ENCODE results near the gene ACP3. TPM values are rescaled to one million over a fixed set of nuclear protein-coding genes. Genes with fewer than 3 reads are reported as not detected.
"Not testable (repeated sequence)": the region's sequence is repeated elsewhere in the genome, so short reads cannot be mapped to it uniquely, and the experiment has no call there.

The ACP3 gene
- total and polyA plus RNA-seq, 2 donors = 2.5 to 2.8 TPM

DNA sequence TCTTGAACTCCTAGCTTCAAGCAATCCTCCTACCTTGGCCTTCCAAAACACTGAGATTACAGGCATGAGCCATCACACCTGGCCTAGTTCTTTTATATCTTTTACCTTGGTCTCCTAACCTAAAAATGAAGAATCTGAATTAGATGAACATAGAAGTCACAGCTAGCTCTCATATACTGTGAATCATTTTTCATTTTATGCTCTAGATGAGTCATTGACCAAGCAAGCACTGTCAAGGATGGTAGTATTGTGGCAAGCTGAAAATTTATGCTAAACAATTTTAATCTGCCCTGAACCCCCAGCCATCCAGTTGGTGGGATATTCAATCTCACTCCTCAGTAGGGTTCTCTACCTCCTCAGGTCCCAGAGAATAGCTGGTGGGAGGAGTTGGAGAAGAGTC, 51.8 kb downstream of the ACP3 start:
- Histone ChIP-seq H3K27me3 (ENCODE audit: control insufficient read depth in 2 of 2, insufficient read depth in 1 of 2, low read length in 1 of 2) (no peaks in the 10 kb centered on the region), H3K4me3 (ENCODE audit: low read length in 2 of 2) (no peak overlapping the region), H3K4me1 (ENCODE audit: control insufficient read depth in 2 of 2, insufficient read depth in 2 of 2, low read length in 2 of 2) (no peaks in the 10 kb centered on the region), H3K27ac (ENCODE audit: low read depth in 1 of 2, low read length in 1 of 2) (no peak overlapping the region), H3K36me3 (ENCODE audit: control insufficient read depth in 2 of 2, insufficient read depth in 2 of 2, low read length in 1 of 2) (no peaks in the 10 kb centered on the region), H3K9me3 (ENCODE audit: control insufficient read depth in 2 of 2, insufficient read depth in 1 of 2, low read length in 1 of 2) (no peaks in the 10 kb centered on the region)
- no peak for DNase-seq (ENCODE audit: low read depth in 6 of 9, low spot score in 9 of 9)

DNA sequence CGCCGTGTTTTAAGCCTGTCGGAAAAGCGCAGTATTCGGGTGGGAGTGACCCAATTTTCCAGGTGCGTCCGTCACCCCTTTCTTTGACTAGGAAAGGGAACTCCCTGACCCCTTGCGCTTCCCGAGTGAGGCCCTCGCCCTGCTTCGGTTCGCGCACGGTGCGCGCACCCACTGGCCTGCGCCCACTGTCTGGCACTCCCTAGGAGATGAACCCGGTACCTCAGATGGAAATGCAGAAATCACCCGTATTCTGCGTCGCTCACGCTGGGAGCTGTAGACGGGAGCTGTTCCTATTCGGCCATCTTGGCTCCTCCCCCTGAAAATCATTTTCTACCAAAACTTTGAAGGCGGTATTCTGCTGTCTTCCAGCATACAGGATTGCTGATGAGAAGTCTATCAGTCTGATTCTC, 59.7 kb downstream of the ACP3 start:
- 93% methylated on average over 25 of the region's 25 CpGs for WGBS
- not testable (repeated sequence) for H3K36me3 ChIP-seq (ENCODE audit: control insufficient read depth in 2 of 2, insufficient read depth in 2 of 2, low read length in 1 of 2); H3K27me3 ChIP-seq (ENCODE audit: control insufficient read depth in 2 of 2, insufficient read depth in 1 of 2, low read length in 1 of 2); H3K27ac ChIP-seq (ENCODE audit: low read depth in 1 of 2, low read length in 1 of 2); H3K4me3 ChIP-seq (ENCODE audit: low read length in 2 of 2); DNase-seq (ENCODE audit: low read depth in 6 of 9, low spot score in 9 of 9); H3K9me3 ChIP-seq (ENCODE audit: control insufficient read depth in 2 of 2, insufficient read depth in 1 of 2, low read length in 1 of 2); H3K4me1 ChIP-seq (ENCODE audit: control insufficient read depth in 2 of 2, insufficient read depth in 2 of 2, low read length in 2 of 2)

- Histone ChIP-seq H3K4me1 (ENCODE audit: control insufficient read depth in 2 of 2, insufficient read depth in 2 of 2, low read length in 2 of 2) (no peaks in the 10 kb centered on the region), H3K27ac (ENCODE audit: low read depth in 1 of 2, low read length in 1 of 2) (no peak overlapping the region), H3K27me3 (ENCODE audit: control insufficient read depth in 2 of 2, insufficient read depth in 1 of 2, low read length in 1 of 2) (no peaks in the 10 kb centered on the region), H3K4me3 (ENCODE audit: low read length in 2 of 2) (no peak overlapping the region), H3K9me3 (ENCODE audit: control insufficient read depth in 2 of 2, insufficient read depth in 1 of 2, low read length in 1 of 2) (peaks cover 0 to 7% of the 10 kb centered on the region in 2 donors), H3K36me3 (ENCODE audit: control insufficient read depth in 2 of 2, insufficient read depth in 2 of 2, low read length in 1 of 2) (no peaks in the 10 kb centered on the region)
- 86% methylated on average over 2 of the region's 2 CpGs for WGBS
- no peak for DNase-seq (ENCODE audit: low read depth in 6 of 9, low spot score in 9 of 9)
Observed at GRCh38 chr3:132378048-132378762, 61.0 kb downstream of the ACP3 start.

DNA sequence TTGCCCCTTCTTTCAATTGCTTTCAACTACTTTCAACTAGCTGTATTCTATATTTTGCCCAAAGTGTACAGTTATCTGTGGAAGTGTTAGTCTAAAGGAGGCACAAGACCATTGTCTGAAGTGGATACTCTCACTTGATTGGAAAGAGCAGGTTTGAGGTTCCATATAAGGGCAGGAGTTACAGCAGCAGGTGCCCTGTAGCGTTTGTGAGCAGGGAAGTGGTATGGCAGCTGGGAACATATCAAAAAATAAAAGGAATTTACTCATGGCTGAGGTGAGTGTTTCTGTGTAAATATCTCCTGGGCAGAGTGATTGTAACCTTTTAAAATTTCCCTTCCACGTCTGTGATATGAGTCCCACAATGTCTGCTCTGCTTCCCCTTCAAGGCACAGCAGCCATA, 61.6 kb downstream of the ACP3 start:
- Histone ChIP-seq H3K36me3 (ENCODE audit: control insufficient read depth in 2 of 2, insufficient read depth in 2 of 2, low read length in 1 of 2) (no peaks in the 10 kb centered on the region), H3K27me3 (ENCODE audit: control insufficient read depth in 2 of 2, insufficient read depth in 1 of 2, low read length in 1 of 2) (no peaks in the 10 kb centered on the region), H3K9me3 (ENCODE audit: control insufficient read depth in 2 of 2, insufficient read depth in 1 of 2, low read length in 1 of 2) (peaks cover 0 to 12% of the 10 kb centered on the region in 2 donors), H3K27ac (ENCODE audit: low read depth in 1 of 2, low read length in 1 of 2) (no peak overlapping the region), H3K4me3 (ENCODE audit: low read length in 2 of 2) (no peak overlapping the region), H3K4me1 (ENCODE audit: control insufficient read depth in 2 of 2, insufficient read depth in 2 of 2, low read length in 2 of 2) (no peaks in the 10 kb centered on the region)
- no peak for DNase-seq (ENCODE audit: low read depth in 6 of 9, low spot score in 9 of 9)
- 84% methylated on average over 2 of the region's 2 CpGs for WGBS

DNA sequence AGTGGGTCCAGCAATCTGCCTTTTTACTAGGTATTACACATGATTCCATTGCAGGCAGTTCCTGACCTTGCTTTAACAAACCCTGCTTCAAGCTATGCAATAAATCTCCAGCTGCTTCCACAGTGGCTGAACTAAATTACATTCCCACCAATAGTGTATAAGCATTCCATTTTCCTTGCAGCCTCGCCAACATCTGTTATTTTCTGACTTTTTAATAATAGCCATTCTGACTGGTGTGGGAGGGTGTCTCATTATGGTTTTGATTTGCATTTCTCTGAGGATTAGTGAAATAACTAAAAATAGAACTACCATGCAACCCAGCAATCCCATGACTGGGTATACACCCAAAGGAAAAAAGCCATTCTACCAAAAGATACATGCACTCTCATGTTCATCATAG, 63.7 kb downstream of the ACP3 start:
- H3K27ac ChIP-seq (ENCODE audit: low read depth in 1 of 2, low read length in 1 of 2) = no peak overlapping the region
- WGBS = 94% methylated on average over 1 of the region's 1 CpG
- H3K27me3 ChIP-seq (ENCODE audit: control insufficient read depth in 2 of 2, insufficient read depth in 1 of 2, low read length in 1 of 2) = no peaks in the 10 kb centered on the region
- no peaks in the 10 kb centered on the region for H3K4me1 ChIP-seq (ENCODE audit: control insufficient read depth in 2 of 2, insufficient read depth in 2 of 2, low read length in 2 of 2)
- no peak overlapping the region for H3K4me3 ChIP-seq (ENCODE audit: low read length in 2 of 2)
- DNase-seq (ENCODE audit: low read depth in 6 of 9, low spot score in 9 of 9) = no peak
- H3K9me3 ChIP-seq (ENCODE audit: control insufficient read depth in 2 of 2, insufficient read depth in 1 of 2, low read length in 1 of 2) = peaks cover 0 to 12% of the 10 kb centered on the region in 2 donors
- H3K36me3 ChIP-seq (ENCODE audit: control insufficient read depth in 2 of 2, insufficient read depth in 2 of 2, low read length in 1 of 2) = no peaks in the 10 kb centered on the region

DNA sequence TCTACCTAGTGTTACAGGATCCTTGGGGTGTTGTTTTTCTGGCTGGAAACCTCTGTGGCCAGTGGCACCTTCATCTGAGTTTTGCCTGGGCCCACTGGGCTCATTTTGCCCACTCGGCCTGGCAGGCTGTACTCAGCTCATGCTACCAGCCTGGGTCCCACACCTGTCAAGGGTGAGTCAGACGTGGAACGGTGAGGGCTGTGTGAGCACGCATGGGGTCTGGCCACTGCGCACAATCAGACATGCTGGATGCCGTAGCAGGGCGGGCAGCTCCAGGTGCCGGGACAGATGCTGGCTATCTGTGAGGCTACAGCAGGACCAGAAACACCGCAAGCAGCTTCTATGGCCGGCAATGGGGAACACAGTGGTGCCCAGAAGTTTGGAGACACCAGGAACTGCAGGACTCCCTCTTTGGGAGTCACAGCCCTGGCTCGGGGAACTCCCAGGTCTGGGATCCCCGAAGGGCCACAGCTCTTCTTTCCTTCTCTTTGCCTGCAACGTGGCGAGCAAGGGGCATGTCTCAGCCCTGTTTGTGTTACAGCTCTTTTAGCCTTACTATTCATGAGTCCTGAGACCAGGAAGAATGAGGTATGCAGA, 64.2 kb downstream of the ACP3 start:
- no peaks in the 10 kb centered on the region for H3K4me1 ChIP-seq (ENCODE audit: control insufficient read depth in 2 of 2, insufficient read depth in 2 of 2, low read length in 2 of 2)
- DNase-seq (ENCODE audit: low read depth in 6 of 9, low spot score in 9 of 9) = no peak
- WGBS = 90% methylated on average over 14 of the region's 14 CpGs
- no peaks in the 10 kb centered on the region for H3K36me3 ChIP-seq (ENCODE audit: control insufficient read depth in 2 of 2, insufficient read depth in 2 of 2, low read length in 1 of 2)
- no peak overlapping the region for H3K27ac ChIP-seq (ENCODE audit: low read depth in 1 of 2, low read length in 1 of 2)
- H3K9me3 ChIP-seq (ENCODE audit: control insufficient read depth in 2 of 2, insufficient read depth in 1 of 2, low read length in 1 of 2) = peaks cover 0 to 12% of the 10 kb centered on the region in 2 donors
- no peak overlapping the region for H3K4me3 ChIP-seq (ENCODE audit: low read length in 2 of 2)
- no peaks in the 10 kb centered on the region for H3K27me3 ChIP-seq (ENCODE audit: control insufficient read depth in 2 of 2, insufficient read depth in 1 of 2, low read length in 1 of 2)

DNA sequence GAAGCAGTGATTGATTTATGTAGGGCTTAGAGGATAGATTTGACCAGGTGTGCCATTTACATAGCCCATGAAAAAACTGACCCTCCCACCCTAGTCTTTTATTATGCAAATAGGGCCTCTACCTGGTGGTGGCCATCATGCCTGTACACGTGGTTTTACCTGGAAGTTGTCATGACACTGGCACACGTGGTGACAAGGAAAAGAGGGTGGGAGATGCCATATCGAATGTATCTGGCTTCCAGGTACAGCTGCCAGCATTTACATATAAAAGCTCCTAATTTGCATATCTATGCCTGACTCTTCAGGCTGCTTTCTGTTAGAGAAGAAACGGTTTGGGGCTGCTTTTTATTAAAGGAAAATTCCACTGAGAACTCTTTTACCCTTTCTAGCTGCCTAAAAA, 65.1 kb downstream of the ACP3 start:
- H3K27me3 ChIP-seq (ENCODE audit: control insufficient read depth in 2 of 2, insufficient read depth in 1 of 2, low read length in 1 of 2) = no peaks in the 10 kb centered on the region
- no peaks in the 10 kb centered on the region for H3K36me3 ChIP-seq (ENCODE audit: control insufficient read depth in 2 of 2, insufficient read depth in 2 of 2, low read length in 1 of 2)

GRCh38 chr3:132382688-132383194, 65.5 kb downstream of the ACP3 start:
- Histone ChIP-seq H3K27ac (ENCODE audit: low read depth in 1 of 2, low read length in 1 of 2) (no peak overlapping the region), H3K4me1 (ENCODE audit: control insufficient read depth in 2 of 2, insufficient read depth in 2 of 2, low read length in 2 of 2) (no peaks in the 10 kb centered on the region), H3K36me3 (ENCODE audit: control insufficient read depth in 2 of 2, insufficient read depth in 2 of 2, low read length in 1 of 2) (no peaks in the 10 kb centered on the region), H3K9me3 (ENCODE audit: control insufficient read depth in 2 of 2, insufficient read depth in 1 of 2, low read length in 1 of 2) (peaks cover 0 to 12% of the 10 kb centered on the region in 2 donors), H3K4me3 (ENCODE audit: low read length in 2 of 2) (no peak overlapping the region), H3K27me3 (ENCODE audit: control insufficient read depth in 2 of 2, insufficient read depth in 1 of 2, low read length in 1 of 2) (no peaks in the 10 kb centered on the region)
- no peak for DNase-seq (ENCODE audit: low read depth in 6 of 9, low spot score in 9 of 9)

More for the DNA sequence above, 65.1 kb downstream of the ACP3 start:
- Histone ChIP-seq H3K27ac (ENCODE audit: low read depth in 1 of 2, low read length in 1 of 2) (no peak overlapping the region), H3K9me3 (ENCODE audit: control insufficient read depth in 2 of 2, insufficient read depth in 1 of 2, low read length in 1 of 2) (peaks cover 0 to 12% of the 10 kb centered on the region in 2 donors), H3K4me1 (ENCODE audit: control insufficient read depth in 2 of 2, insufficient read depth in 2 of 2, low read length in 2 of 2) (no peaks in the 10 kb centered on the region), H3K4me3 (ENCODE audit: low read length in 2 of 2) (no peak overlapping the region)
- WGBS = 68% methylated on average over 4 of the region's 4 CpGs
- no peak for DNase-seq (ENCODE audit: low read depth in 6 of 9, low spot score in 9 of 9)

DNA sequence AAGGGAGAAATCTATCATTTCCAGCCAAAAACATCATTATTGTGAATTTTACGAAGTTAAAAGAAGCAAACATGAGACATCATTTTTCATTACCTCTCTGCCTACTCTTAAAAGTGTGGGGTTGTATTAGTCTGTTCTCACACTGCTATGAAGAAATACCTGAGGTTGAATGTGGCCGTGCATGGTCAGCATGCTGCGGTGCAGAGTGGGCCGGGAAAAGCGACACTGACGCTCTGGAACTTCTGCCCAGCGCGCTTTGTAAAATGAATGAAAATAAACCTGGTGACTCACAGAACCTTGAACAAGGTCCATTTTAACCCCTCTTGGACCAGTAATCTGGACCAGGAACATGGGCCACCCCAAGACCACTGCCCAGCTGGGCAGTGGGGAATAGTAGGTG, 69.1 kb downstream of the ACP3 start:
- H3K27me3 ChIP-seq (ENCODE audit: control insufficient read depth in 2 of 2, insufficient read depth in 1 of 2, low read length in 1 of 2) = no peaks in the 10 kb centered on the region
- WGBS = 97% methylated on average over 8 of the region's 8 CpGs
- H3K4me3 ChIP-seq (ENCODE audit: low read length in 2 of 2) = no peak overlapping the region
- peaks cover 0 to 12% of the 10 kb centered on the region in 2 donors for H3K9me3 ChIP-seq (ENCODE audit: control insufficient read depth in 2 of 2, insufficient read depth in 1 of 2, low read length in 1 of 2)
- no peak overlapping the region for H3K27ac ChIP-seq (ENCODE audit: low read depth in 1 of 2, low read length in 1 of 2)
- no peak for DNase-seq (ENCODE audit: low read depth in 6 of 9, low spot score in 9 of 9)
- no peaks in the 10 kb centered on the region for H3K36me3 ChIP-seq (ENCODE audit: control insufficient read depth in 2 of 2, insufficient read depth in 2 of 2, low read length in 1 of 2)
- no peaks in the 10 kb centered on the region for H3K4me1 ChIP-seq (ENCODE audit: control insufficient read depth in 2 of 2, insufficient read depth in 2 of 2, low read length in 2 of 2)

Data from thymus (tissue), 11 donors.